SIG-M5 treated with dmso at 0.1 percent for 504 hours (cell line): ENCODE results near the gene CYSTM1.
A peak's percentile ranks its signal among the peaks of the same experiment; 100 is the strongest.

Experiments used
- DNase-seq: peaks from one replicate; lab custom pipeline; 2025; ENCODE audit not compliant: unreplicated experiment; lab: John Stamatoyannopoulos, UW

CYSTM1 gene

DNA sequence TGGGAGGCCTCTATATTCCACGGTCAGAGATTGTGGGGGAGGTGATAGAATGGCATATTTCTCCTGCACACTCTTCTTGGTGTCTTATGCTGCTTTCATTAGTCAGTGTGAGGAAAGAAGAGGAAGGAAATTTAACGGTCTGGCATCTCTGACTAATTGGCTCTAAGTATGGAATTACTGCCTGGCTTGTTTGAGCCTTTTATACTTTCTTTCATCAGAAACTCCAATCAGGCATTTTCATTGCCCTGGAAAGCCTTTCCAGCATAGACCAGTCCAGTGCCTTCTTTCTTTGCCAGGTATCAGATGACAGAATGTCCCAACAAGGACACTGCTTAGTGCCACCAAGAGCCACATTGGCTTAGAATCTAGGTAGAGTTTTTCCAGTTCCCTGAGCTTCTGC lies 30.2 kb downstream of the CYSTM1 start:
- peak; percentile 38 for DNase-seq

DNA sequence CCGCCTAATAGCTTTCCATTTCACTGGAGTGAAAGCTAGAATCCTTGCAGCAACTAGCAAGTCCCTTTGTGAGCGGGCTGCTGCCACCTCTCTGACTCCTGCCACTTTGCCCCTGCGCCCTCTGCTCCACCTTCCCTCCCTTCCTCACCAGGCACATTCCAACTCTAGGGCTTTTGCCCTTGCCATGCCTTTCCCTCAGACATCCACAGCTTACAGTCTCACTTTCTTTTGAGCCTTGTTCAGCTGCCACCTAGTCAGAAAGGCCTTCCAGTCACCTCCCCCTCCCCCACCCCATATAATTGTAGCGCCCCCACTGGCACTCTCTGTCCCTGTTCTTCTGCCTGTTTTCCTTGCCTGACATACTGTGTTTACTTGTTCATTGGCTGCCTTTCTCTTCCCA lies 31.0 kb downstream of the CYSTM1 start:
- DNase-seq: no peak

DNA sequence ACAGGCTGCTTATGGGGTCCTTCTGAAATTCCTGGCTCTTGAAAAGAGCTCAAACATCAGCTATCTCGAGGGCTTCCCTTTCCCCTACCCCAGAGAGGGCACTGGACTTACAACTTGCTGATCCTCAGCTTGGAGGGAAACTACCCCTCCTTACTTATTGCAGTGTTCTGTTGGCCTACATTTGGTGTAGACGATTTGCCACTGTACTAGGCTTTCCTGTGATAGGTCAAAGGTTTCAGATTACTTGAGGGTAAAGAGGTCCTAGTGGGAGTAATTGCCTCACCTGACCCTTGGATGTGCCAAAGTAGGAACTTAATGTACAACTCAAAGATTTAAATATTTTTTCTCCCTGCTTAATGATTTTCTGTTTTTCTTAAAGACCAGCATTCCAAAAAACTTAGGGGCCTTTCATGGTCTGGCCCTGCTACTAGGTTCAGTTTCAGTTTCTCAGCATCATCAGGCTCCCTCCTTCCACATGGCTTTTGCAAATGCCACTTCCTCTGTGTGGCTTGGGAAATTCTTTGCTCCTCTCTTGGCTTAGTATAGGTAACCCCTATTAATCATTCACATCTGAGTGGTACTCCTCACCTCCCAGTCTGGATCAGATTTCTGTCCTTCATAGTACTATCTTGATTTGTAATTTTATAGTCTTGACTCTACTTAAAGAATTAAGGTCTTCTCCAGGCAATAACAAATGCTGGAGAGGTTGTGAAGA lies 32.4 kb downstream of the CYSTM1 start:
- no peak for DNase-seq

DNA sequence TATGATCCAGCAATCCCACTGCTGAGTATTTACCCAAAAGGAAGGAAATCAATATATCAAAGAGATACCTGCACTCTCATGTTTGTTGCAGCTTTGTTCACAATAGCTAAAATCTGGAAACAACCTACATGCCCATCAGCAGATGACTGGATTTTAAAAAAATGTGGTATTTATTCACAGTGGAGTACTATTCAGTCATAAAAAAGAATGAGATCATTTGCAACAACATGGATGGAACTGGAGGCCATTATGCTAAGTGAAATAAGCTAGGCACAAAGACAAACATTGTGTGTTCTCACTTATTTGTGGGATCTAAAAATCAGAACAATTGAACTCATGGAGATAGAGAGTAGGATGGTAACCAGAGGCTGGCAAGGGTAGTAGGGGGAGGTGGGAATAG lies 33.1 kb downstream of the CYSTM1 start:
- DNase-seq: no peak

DNA sequence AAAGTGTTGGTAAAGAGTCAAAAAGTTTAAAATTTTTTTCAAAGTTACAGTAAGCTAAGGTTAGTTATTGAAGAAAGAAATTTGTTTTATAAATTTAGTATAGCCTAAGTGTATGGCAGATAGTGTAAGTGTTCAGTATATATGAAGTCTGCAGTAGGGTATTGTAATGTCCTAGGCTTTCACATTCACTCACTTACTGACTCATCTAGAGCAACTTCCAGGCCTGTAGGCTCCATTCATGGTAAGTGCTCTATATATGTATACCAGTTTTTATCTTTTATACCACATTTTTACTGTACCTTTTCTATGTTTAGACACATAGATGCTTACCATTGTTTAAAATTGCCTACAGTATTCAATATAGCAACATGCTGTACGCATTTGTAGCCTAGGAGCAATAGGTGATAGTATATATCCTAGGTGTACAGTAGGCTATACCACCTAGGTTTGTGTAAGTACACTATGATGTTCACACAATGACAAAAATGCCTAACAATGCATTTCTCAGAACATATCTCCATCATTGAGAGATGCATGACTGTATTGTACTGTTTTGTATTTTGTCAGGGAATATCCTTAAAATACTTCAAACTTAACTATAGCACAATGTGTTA lies 38.5 kb downstream of the CYSTM1 start:
- DNase-seq: no peak

DNA sequence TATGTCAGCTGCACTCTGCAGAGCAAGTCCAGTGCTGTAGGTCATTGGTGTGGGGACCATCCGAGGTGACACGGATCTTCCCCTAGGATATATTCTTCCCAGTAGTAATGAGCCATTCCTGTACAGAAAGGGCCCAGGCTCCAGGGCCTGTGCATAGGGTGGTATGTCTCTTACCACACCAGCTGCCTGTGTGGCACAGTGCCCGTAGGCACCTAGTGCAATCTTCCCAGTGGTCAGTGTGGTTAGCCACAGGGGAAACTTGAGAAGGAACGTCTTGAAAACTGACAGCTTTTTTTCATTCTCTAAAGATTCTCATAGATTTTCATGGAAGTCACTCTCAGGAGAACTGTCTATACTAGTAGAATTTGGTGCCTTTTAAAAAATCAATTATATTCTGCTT lies 39.8 kb downstream of the CYSTM1 start:
- DNase-seq: no peak

DNA sequence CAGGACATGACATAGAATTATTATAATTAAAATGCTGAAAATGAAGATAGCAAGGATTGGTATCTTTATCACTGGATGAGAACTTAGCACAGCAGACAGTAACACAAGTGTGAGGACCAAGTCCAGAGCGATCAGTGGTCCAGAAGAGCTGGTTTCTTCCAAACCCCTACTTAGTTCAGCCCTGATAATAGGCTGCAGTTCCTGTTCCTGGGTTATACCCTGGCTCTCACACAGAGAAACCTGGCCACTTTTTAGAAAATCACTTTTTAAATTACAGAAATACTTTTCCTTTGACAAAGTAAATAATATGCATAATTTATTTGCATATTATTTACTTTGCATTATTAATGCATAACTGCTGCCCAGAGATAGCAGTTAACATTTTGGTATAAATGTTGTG lies 40.3 kb downstream of the CYSTM1 start:
- no peak for DNase-seq

GRCh38 chr5:140216478-140217074 lies 41.6 kb downstream of the CYSTM1 start:
- no peak for DNase-seq

DNA sequence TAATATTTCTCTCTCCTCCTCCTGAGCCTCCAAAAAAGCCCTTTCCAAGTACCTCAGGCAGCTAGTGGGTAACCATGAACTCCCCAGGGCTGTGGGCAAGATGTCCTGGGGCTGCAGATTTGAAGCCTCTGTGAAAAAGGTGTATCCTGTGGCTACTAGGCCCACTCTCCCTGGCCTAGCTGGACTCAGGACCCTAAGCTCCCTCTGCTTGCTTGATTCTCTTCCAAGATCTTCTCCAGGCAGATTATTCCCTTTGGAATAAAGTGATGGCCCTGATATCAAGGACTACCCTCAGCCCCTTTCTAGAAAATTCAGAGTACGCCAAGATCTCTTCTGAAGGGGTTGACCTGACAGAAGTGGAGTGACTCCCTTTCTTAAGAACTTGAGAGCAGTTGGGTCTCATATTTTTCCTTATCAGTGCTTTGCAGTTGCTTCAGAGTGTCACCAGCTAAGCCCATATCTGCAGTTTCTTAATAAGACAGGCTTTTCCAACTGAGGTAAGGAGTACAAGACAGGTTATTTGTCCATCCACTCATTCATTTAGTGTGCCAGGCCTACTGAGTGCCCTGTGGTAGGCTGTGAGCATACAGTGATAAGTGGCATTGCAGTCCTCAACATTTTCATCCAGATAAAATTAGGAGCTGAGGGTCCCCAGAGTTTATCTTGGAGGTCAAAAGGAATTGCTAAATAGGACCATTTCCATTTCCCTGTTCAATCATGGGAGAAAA lies 42.5 kb downstream of the CYSTM1 start:
- DNase-seq: no peak

DNA sequence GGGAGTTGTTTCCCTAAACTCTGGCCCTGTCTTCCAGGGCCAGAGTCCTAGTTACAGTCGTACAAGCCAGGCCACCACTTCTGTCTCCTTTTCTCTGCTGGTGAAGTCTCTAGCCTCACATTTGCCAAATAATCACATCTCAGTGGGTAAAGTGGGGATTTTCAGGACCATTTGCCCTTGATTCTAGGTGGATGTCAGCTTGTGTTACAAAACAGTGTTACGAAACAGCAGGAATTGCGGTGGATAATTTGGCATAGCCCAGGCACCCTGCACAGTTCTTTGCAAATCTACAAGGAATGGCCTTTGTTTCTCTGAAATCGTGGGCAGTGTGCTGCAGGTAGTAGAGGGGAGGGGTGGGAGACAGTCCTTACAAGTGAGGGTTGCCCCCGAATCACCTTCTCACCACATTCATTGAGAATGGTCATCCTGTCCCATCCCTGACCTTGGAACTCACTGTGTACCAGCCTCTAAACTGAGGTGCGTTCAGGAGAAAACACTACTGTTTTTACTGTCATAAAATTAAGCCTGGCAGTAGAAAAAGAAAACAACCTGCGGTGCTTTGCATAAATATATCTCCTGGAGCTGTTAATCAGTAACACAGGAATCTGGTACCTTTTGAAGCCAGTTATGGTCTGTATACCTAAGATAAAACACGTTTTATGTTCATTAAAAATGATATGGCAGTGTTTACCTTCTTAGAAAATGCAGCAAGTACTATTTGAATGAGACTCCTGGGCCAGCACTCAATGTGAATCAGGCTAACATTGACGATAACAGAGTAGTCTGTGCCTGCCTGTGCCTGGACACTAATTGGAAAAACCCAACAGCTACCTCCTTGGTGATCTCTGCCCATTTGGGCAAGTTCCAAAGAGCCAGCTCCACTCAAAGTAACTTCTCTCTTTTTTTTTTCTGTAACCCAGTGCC lies 44.3 kb downstream of the CYSTM1 start:
- no peak for DNase-seq

GRCh38 chr5:140220032-140220697 lies 45.2 kb downstream of the CYSTM1 start:
- DNase-seq: no peak

DNA sequence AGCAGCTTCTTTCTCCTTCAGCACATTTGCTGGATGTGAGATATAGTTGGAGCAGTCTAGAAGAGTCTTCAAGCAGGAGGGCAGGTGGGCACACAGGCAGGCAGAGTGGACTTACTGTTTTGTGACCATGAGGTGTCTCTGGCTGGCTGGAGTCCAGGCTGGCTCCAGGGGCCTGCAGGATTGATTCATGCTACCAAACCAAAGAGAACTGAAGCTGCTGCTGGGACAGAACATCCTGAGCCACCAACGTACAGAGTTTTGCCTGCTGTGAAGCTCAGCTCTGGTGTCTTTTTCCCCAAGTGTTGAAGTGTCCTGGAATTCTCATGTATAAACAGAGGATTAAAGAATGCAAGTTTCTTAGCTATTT lies 45.7 kb downstream of the CYSTM1 start:
- DNase-seq: no peak

DNA sequence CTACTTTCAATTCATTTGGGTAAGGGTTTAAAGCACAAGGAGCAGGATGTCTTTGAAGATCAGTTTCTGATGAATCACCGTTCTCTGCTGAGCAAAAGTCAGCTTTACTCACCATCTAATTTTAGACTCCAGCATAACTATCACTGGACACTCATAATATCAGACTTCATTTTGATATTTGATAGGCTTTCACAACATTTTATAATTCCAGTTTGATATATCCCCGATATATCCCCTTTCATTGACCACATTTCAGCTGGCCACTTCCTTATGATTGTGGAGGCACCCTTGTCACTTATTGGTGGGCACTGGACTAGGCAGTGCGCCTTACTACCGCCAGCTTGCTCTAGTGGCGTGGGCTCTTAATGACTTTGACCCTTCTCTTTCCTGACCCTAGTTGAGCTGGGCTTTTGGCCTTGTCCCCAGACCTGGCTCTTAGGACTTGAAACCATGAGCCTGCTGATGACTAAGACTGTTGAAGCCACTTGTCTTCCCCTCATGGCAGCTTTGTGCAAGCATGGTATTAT lies 46.8 kb downstream of the CYSTM1 start:
- peak; percentile 22 for DNase-seq

DNA sequence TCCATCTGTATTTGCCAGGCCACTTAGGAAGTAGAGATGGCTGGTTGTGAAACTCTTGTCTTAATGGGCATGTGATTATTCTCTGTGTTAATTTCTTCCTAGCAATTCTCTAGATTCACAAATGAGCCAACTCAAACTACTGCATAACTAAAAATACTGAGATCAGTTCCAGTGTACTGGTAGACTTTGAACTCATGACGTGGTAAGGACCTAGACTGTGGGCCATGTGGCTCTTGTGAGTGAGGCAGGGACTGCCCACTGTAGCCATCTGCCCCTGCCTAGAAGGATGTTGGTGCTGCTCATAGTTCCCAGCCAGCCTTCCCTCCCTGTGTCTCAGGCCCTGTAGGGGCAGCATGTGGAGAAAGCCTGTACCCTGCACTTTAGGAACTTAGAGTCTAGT lies 47.4 kb downstream of the CYSTM1 start:
- DNase-seq: no peak

GRCh38 chr5:140223567-140223966 lies 48.6 kb downstream of the CYSTM1 start:
- no peak for DNase-seq

DNA sequence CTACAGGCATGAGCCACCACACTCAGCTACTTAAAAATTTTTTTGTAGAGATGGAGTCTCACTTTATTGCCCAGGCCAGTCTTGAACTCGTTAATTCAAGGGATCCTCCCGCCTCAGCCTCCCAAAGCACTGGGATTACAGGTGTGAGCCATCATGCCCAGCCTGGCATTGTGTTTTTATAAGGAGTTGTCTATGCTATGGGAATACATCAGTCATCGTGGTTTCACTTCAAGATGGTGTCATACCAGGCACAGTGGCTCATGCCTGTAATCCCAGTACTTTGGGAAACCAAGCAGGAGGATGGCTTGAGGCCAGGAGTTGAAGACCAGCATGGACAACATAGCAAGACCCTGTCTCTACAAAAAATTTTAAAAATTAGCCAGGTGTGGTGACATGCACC lies 49.7 kb downstream of the CYSTM1 start:
- no peak for DNase-seq

DNA sequence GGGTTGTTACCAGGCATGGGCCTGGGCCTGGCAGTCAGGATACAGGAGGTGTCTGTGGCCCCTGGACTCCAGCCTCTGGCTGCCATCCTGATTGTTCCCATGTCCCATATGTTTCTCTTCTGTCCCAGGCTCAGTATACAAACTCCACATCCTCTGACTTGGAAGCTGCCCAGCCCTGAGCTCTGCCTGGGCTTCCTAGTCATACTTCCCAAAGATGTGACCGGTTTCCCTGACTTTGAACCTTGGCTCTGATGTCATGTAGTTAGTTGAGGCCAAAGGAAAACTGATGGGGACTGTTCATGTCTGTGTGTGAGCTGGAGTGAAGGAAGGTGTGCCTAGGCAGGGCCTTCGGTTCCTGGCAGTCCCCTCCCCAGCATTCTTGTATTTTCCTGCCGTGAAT lies 50.4 kb downstream of the CYSTM1 start:
- DNase-seq: no peak

GRCh38 chr5:140227046-140227445 lies 52.1 kb downstream of the CYSTM1 start:
- no peak for DNase-seq

- DNase-seq: no peak
Observed at GRCh38 chr5:140228364-140228837, 53.4 kb downstream of the CYSTM1 start.

DNA sequence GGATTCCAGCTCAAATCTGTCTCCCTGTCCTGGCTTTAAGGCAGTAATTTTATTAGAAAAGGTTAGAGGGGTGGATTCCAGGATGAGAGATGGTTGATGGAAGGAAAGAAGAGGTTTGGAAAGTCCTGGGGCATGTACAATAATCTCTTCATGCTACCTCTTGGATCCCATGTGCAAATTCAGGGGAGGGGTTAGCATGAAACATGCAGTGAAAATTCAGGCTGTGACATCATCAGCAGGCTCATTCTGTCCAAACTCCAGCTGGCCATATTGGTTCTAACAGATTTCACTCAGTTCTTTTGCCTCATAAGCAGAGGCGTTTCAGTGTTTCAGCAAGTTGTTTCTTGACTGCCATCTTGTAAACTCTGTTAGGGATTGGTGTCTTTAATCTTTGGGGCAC lies 55.4 kb downstream of the CYSTM1 start:
- DNase-seq: no peak
